Measurements from ENCODE around the gene CASS4. TPM values are rescaled to one million over a fixed set of nuclear protein-coding genes. Genes with fewer than 3 reads are reported as not detected.
A peak's percentile ranks its signal among the peaks of the same experiment; 100 is the strongest.

Gene CASS4
- total RNA-seq, 1 donor from 2014 or later, result not detected

DNA sequence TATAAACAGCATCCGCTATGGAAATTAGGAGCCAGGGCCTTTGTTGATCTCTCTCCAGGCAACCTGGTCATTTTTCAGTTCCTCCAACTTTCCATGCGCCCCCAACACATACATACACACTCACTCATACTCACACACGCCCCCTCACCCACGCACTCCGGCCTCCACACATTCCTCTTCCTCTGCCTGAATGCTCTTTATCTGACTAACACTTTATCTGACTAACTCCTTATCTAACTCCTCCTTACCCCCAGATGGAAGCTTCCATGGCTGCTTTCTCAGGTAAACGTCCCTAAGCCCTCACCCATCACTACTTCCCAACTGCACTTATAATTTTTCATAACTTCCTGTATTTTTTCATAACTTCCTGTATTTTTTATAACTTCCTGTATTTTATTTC lies 17.4 kb downstream of the CASS4 start:
- no peak overlapping the region for H3K27ac Mint-ChIP-seq (ENCODE audit: unreplicated experiment)

DNA sequence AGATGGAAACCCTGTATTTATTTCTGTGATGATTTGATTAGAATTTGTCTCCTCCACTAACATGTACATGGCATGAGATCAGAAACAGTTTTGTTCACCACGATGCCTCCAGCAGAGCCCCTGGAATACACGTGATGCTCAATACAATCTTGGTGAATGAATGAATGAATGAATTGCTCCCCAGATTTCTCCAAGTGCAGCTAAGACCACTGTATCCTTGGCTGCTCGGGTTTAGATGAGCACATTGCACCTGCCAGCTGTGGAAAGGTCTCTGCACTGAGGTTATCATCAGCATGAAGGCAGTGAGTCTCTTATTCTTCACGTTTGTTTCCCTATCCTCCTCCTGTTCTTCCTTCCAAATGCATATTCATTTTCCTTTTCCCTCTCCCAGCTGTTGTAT lies 17.9 kb downstream of the CASS4 start:
- Mint-ChIP-seq H3K36me3 (ENCODE audit: low read depth, unreplicated experiment) (peaks cover 4% of the 10 kb centered on the region), H3K4me1 (ENCODE audit: unreplicated experiment) (peaks cover 16% of the 10 kb centered on the region), H3K9me3 (ENCODE audit: unreplicated experiment) (no peaks in the 10 kb centered on the region), H3K4me3 (ENCODE audit: unreplicated experiment) (no peak overlapping the region), H3K27ac (ENCODE audit: unreplicated experiment) (no peak overlapping the region), H3K27me3 (ENCODE audit: unreplicated experiment) (peaks cover 5% of the 10 kb centered on the region)
- TF ChIP-seq, protein P1, sequence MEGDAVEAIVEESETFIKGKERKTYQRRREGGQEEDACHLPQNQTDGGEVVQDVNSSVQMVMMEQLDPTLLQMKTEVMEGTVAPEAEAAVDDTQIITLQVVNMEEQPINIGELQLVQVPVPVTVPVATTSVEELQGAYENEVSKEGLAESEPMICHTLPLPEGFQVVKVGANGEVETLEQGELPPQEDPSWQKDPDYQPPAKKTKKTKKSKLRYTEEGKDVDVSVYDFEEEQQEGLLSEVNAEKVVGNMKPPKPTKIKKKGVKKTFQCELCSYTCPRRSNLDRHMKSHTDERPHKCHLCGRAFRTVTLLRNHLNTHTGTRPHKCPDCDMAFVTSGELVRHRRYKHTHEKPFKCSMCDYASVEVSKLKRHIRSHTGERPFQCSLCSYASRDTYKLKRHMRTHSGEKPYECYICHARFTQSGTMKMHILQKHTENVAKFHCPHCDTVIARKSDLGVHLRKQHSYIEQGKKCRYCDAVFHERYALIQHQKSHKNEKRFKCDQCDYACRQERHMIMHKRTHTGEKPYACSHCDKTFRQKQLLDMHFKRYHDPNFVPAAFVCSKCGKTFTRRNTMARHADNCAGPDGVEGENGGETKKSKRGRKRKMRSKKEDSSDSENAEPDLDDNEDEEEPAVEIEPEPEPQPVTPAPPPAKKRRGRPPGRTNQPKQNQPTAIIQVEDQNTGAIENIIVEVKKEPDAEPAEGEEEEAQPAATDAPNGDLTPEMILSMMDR (IDR thresholded peaks at IDR 0.05; ENCODE audit: unreplicated experiment), result no peak
- DNase-seq (ENCODE audit: low spot score), result no peak

More for the DNA sequence above, 17.4 kb downstream of the CASS4 start:
- H3K4me3 Mint-ChIP-seq (ENCODE audit: unreplicated experiment), result peak overlapping the region; percentile 42
- H3K9me3 Mint-ChIP-seq (ENCODE audit: unreplicated experiment), result no peaks in the 10 kb centered on the region
- H3K4me1 Mint-ChIP-seq (ENCODE audit: unreplicated experiment), result peaks cover 16% of the 10 kb centered on the region
- H3K36me3 Mint-ChIP-seq (ENCODE audit: low read depth, unreplicated experiment), result peaks cover 4% of the 10 kb centered on the region
- H3K27me3 Mint-ChIP-seq (ENCODE audit: unreplicated experiment), result peaks cover 5% of the 10 kb centered on the region
- TF ChIP-seq, protein P1 (IDR thresholded peaks at IDR 0.05; ENCODE audit: unreplicated experiment), result no peak
- no peak for DNase-seq (ENCODE audit: low spot score)

DNA sequence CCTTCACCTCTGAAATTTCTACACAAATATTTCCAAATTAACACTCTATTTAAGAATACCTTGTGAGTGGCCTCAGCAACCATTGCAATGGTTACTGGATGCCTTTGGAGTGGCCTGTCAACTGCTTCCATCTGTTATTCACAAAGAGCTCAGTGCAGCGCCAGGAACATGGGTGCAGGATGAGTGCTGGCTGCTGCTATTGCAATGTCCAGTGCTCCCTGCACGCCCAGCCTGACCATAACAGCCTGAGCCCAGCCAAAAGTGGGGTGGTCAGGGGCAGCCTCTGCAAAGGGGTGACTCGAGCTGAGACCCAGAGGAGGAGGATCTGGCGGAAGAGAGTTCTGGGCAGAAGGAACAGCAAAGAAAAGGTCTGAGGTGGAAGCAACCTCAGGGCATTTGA lies 18.4 kb downstream of the CASS4 start:
- TF ChIP-seq, protein P1 (IDR thresholded peaks at IDR 0.05; ENCODE audit: unreplicated experiment), result no peak
- H3K27ac Mint-ChIP-seq (ENCODE audit: unreplicated experiment), result no peak overlapping the region
- no peak for DNase-seq (ENCODE audit: low spot score)
- H3K36me3 Mint-ChIP-seq (ENCODE audit: low read depth, unreplicated experiment), result peaks cover 4% of the 10 kb centered on the region
- H3K9me3 Mint-ChIP-seq (ENCODE audit: unreplicated experiment), result no peaks in the 10 kb centered on the region
- peaks cover 5% of the 10 kb centered on the region for H3K27me3 Mint-ChIP-seq (ENCODE audit: unreplicated experiment)
- H3K4me3 Mint-ChIP-seq (ENCODE audit: unreplicated experiment), result no peak overlapping the region
- peaks cover 16% of the 10 kb centered on the region for H3K4me1 Mint-ChIP-seq (ENCODE audit: unreplicated experiment)

DNA sequence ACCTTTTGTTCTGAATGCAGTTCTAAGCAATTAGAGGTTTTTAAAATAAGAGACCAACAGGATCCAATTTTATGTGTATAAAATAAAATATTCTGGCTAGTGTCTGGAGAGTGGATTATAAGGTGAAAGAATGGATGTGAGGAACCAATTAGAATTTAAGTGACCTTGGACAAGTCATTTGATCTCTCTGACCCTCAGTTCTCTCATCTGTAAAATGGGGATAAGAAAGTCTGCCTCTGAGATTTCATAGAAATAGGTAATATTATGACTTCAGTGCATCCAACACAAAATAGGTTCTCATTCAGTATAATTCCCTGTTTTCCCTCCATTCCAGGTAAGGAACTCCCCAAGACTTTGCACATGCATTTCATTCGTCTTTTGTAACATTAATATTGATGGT lies 18.9 kb downstream of the CASS4 start:
- no peak overlapping the region for H3K27ac Mint-ChIP-seq (ENCODE audit: unreplicated experiment)
- peaks cover 5% of the 10 kb centered on the region for H3K27me3 Mint-ChIP-seq (ENCODE audit: unreplicated experiment)

DNA sequence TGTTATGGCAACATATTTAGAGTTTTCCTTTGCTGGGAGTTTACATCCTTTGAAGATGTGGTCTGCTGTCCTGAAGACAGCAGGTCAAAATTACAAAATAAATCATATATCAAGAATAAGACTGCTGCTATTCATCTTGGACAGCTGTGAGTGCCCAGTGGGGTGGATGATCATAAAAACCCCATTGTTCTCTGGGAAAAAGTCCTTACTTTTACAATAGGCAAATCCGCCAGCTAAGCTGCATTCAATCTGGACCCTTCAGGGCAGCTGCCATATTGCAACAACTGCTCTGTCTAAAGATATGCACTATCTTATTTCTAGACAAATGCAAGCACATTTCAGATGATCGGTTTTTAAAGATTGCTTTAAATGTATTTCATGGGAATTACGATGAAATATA lies 19.4 kb downstream of the CASS4 start:
- peaks cover 3% of the 10 kb centered on the region for H3K27me3 Mint-ChIP-seq (ENCODE audit: unreplicated experiment)
- no peak overlapping the region for H3K4me3 Mint-ChIP-seq (ENCODE audit: unreplicated experiment)
- H3K9me3 Mint-ChIP-seq (ENCODE audit: unreplicated experiment), result no peaks in the 10 kb centered on the region
- peaks cover 4% of the 10 kb centered on the region for H3K36me3 Mint-ChIP-seq (ENCODE audit: low read depth, unreplicated experiment)
- H3K4me1 Mint-ChIP-seq (ENCODE audit: unreplicated experiment), result peaks cover 16% of the 10 kb centered on the region
- no peak overlapping the region for H3K27ac Mint-ChIP-seq (ENCODE audit: unreplicated experiment)
- TF ChIP-seq, protein P1 (IDR thresholded peaks at IDR 0.05; ENCODE audit: unreplicated experiment), result no peak
- DNase-seq (ENCODE audit: low spot score), result no peak

More for the DNA sequence above, 18.9 kb downstream of the CASS4 start:
- DNase-seq (ENCODE audit: low spot score), result no peak
- no peaks in the 10 kb centered on the region for H3K9me3 Mint-ChIP-seq (ENCODE audit: unreplicated experiment)
- no peak overlapping the region for H3K4me3 Mint-ChIP-seq (ENCODE audit: unreplicated experiment)
- H3K36me3 Mint-ChIP-seq (ENCODE audit: low read depth, unreplicated experiment), result peaks cover 4% of the 10 kb centered on the region
- peaks cover 16% of the 10 kb centered on the region for H3K4me1 Mint-ChIP-seq (ENCODE audit: unreplicated experiment)
- TF ChIP-seq, protein P1 (IDR thresholded peaks at IDR 0.05; ENCODE audit: unreplicated experiment), result no peak

Data from endothelial cell (in vitro differentiated cells).